ENCODE results near the gene TRABD2B.

The TRABD2B gene

GRCh38 chr1:47818682-47819573 lies 178.3 kb downstream of the TRABD2B start:
- no peak for DNase-seq

DNA sequence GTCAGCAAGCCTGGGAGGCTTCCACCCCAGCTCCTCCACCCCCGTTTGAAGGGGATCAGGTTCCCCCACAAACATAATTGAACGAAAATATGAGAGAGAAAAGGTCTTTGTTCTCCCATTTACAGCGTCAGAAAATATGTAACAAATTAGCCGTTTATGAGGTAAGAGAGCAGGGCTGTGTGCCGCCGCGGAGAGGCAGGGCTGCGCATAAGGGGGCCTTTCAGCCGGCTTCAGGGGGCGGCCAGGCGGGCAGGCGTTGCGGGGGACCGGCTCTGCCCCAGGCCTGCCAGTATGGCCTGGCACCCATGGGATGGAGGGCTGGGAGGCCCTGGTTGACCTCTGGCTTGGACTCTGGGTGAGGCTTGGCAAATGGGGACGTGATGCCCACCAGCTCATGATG lies 179.3 kb downstream of the TRABD2B start:
- no peak for DNase-seq

GRCh38 chr1:47816325-47817071 lies 180.7 kb downstream of the TRABD2B start:
- no peak for DNase-seq

DNA sequence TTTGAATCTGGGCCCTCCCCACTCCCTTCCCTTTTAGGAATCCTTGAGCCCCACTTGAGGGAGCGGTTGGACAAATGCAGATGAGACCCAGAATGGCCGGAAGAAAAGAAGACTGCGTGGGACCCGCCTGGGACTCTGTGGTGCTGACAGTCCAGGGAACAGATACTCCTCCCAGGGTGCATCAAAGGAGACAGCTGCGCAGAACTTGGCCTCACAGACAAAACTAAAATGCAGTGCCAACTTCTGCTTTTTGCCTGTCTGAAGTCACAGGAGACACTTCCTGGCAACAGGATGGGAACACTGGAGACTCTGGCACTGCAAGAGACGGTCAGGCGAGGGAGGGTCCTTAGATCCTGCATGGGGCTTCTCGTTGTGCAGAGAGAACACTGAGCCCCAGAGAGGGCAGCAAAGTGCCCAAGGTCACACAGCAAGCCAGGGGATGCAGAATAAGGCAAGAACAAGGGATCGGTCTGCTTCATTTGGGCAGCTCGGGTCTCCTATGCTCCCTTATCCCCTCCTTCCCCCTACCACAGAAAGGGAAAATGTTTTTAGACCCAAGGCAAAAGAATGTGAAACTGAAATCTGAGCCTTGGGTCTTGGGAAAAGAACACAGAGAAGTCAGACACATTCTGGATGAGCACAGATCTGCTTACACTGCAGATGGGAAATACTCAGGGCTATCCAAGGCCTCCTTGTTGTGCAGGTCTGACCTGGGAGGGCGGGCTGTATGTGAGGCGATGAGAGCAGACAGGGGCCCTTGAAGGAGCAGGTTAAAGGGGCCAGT lies 182.4 kb downstream of the TRABD2B start:
- DNase-seq = no peak

- DNase-seq = no peak
These were observed 183.2 kb downstream of the TRABD2B start for GRCh38 chr1:47813970-47814369.

- no peak for DNase-seq
These were observed 184.2 kb downstream of the TRABD2B start for GRCh38 chr1:47812904-47813514.

GRCh38 chr1:47810964-47811682 lies 186.1 kb downstream of the TRABD2B start:
- DNase-seq = no peak

DNA sequence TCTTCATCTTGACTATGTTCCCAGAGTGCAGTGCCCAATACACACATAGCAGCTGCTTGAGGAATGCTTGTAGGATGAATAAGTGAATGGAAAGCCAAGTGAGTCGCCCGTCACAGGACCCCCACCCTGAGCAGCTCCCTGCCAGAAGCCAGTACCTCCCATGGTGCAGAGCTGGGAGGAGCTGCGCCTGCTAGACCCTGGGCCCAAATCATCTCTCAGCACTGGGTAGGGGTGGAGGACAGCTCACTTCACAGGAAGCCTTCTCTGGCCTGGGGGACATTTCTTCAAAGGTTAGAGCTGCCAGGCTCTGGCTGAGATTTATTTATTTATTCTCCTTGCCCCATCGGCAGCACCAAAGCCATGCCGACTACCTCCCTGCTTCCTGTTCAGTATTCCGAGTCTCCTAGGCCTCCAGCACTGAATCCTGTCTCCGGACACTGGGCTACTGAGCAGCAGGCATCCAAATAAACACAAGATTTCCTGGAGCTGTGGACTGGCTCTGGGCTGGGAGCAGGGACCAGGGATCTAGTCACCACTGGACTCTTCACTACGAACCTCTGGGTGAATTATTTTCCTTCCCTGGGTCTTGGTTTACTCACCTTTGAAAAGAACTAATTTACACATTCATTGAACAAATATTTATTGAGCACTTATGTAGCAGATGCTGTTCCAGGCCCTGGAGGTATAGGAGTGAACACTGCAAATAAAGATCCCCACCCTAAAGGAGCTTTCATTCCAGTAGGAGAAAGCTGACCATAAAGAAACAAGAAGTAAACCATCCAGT lies 187.7 kb downstream of the TRABD2B start:
- no peak for DNase-seq

- no peak for DNase-seq
These were observed 188.6 kb downstream of the TRABD2B start for GRCh38 chr1:47808612-47809011.

GRCh38 chr1:47805921-47806361 lies 191.2 kb downstream of the TRABD2B start:
- no peak for DNase-seq

DNA sequence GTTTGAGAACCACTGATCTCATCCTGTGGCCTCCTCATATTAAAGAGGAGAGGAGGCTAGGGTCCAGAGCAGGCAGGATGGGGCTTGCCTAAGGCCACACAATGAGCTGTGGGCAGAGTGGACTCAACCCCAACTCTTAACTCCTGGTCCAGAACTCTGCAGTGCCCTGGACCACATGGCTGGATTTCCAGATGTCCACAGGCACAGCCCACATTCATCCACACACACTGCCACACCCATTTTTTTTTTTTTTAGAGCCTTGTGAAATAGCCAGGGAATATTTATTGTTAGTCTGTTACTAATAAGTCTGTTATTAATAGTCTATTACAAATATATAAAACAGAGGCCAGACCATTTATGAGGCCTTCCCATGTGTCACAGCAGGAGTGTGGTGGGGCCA lies 192.2 kb downstream of the TRABD2B start:
- DNase-seq = no peak

DNA sequence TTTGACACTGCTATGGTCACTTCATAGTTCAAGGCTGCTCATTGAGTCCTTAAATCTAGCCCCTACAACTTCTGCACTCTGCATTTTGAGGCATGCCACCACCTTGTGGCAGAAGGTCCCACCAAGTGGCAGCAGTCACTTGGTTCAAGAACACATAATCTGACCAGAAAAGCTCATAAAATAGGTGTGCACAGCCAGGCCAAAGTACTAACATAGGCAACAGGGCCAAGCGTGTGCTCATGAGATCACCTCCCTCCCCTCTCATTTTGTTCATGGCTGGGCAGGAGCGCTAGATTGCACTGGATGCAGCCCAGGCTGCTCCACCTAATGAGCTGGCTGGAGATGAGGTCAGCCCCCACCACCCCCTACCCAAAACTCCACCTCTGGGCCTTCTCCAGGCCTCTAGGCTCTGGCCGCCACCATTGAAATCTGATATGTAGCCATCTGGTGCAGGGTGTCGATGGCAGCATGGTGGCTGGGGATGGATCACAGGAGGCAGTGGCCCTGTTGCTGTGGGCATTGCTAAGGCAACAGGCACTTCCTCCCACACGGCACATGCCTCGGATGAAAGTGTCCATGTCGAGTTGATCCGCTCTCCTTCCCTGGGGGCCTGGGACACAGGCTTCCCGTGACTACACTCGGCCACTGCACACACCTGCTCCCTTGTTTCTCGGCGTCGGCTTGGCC lies 193.2 kb downstream of the TRABD2B start:
- DNase-seq = no peak

GRCh38 chr1:47797575-47797974 lies 199.6 kb downstream of the TRABD2B start:
- DNase-seq = no peak

DNA sequence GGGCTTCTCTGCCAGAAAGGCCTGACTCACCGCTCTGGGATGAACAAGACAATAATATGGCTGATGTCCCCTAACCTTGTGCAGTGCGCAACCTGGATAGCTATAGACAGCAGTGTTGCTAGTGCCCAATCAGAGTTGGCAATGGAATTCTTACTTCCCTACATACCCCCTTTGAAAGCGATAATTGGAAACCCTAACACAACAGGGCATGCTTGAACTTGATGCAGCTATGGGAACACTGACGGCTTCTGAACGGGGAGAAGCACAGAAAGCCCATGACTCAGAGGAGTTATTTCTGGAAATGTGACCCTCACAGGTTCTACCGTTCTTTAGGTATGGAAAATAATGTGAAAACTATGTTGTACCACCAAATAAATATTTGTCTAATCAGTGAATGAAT lies 200.6 kb downstream of the TRABD2B start:
- DNase-seq = no peak

- DNase-seq = no peak
These were observed 202.1 kb downstream of the TRABD2B start for GRCh38 chr1:47795102-47795501.

GRCh38 chr1:47794530-47794929 lies 202.7 kb downstream of the TRABD2B start:
- no peak for DNase-seq

DNA sequence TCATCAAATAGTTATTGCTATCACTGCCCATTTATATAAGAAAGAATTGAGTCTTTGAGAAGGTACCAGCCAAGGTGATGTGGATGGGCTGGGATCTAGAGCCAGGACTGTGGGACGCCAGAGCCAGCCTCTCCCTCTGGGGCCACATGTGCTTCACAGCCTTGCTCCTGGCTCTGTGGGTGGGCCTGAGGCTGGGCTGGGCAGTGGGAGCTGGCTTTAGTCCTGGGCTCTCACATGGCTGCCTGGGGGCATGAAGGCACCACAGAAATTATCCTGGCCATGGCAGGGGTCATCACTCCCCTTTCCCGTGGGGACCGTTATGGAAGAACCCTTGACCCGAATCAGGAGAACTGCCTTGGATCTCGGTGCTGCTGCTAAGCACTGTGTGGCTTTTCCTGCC lies 203.1 kb downstream of the TRABD2B start:
- no peak for DNase-seq

- no peak for DNase-seq
These were observed 203.6 kb downstream of the TRABD2B start for GRCh38 chr1:47793563-47793962.

DNA sequence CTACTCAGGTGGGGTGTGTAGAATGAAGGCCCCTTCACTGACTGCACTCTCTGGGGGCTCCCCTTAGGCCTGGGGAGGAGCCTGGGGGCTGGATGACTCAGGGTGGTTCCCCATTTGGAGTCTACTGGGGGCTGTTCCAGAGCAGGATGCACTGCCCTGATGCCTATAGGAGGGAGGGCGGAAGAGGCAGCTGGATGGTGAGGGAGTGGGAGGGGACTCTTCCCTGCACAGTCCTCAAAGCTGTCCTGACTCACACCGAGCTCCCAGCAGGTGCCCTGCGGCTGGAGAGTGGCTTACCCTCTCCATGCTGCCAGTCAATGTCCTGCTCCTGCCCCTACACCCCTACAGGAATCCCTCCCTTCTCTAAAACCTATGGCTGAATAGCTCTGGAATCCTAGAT lies 204.4 kb downstream of the TRABD2B start:
- no peak for DNase-seq

GRCh38 chr1:47791879-47792608 lies 205.1 kb downstream of the TRABD2B start:
- no peak for DNase-seq
